ENCODE data around the gene FGF9. TPM values are rescaled to one million over a fixed set of nuclear protein-coding genes. Genes with fewer than 3 reads are reported as not detected.

The FGF9 gene
- total and polyA plus RNA-seq, 2 experiments from 2014 or later: 6.5 to 18.4 TPM

DNA sequence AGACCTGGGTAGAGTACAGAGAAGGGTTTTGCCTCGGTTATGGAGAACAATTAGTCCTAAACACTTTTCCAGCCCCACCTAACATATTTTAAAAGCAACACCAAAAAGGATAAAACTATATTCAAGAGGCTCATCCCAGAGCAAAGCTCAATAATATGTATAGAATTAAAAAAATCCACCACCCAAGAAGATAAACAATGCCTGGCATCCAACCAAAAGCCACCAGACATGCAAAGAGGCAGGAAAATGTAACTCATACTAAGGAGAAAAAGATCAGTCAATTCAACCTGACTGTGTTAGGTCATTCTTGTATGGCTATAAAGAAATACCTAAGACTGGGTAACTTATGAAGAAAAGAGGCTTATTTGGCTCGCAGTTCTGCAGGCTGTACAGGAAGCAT lies 39.3 kb downstream of the FGF9 start:
- no peaks in the 10 kb centered on the region for H3K27me3 ChIP-seq
- no peak overlapping the region for H3K27ac ChIP-seq
- H3K4me3 ChIP-seq: no peak overlapping the region
- H3K9me3 ChIP-seq (ENCODE audit: low read depth): no peaks in the 10 kb centered on the region
- H3K36me3 ChIP-seq: no peaks in the 10 kb centered on the region
- DNase-seq (ENCODE audit: low read depth in 1 of 2, low spot score in 1 of 2): no peak
- TF ChIP-seq, protein P1, sequence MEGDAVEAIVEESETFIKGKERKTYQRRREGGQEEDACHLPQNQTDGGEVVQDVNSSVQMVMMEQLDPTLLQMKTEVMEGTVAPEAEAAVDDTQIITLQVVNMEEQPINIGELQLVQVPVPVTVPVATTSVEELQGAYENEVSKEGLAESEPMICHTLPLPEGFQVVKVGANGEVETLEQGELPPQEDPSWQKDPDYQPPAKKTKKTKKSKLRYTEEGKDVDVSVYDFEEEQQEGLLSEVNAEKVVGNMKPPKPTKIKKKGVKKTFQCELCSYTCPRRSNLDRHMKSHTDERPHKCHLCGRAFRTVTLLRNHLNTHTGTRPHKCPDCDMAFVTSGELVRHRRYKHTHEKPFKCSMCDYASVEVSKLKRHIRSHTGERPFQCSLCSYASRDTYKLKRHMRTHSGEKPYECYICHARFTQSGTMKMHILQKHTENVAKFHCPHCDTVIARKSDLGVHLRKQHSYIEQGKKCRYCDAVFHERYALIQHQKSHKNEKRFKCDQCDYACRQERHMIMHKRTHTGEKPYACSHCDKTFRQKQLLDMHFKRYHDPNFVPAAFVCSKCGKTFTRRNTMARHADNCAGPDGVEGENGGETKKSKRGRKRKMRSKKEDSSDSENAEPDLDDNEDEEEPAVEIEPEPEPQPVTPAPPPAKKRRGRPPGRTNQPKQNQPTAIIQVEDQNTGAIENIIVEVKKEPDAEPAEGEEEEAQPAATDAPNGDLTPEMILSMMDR (IDR thresholded peaks at IDR 0.05; ENCODE audit: low read depth, low read length): no peak
- peaks cover 5% of the 10 kb centered on the region for H3K4me1 ChIP-seq (ENCODE audit: low read depth)

DNA sequence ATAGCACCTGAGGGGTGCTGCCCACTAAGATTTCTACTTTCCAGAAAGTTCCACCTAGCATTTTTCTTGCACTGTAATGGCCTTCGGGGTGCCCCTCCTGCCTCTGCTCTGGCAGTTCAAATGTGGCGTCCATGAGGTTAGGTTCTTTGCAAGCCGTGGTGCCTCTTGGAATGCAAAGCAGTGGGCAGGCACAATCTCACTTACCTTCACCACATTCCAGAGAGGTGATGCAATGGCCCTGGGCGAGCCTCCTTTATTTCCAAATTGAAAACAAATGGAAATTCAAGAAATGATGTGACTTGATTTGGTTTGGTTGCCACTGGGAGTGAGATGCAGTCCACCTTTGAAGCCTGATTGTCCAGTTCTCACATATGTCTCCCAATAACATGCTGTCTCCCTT lies 46.9 kb downstream of the FGF9 start:
- DNase-seq (ENCODE audit: low read depth in 1 of 2, low spot score in 1 of 2): no peak

DNA sequence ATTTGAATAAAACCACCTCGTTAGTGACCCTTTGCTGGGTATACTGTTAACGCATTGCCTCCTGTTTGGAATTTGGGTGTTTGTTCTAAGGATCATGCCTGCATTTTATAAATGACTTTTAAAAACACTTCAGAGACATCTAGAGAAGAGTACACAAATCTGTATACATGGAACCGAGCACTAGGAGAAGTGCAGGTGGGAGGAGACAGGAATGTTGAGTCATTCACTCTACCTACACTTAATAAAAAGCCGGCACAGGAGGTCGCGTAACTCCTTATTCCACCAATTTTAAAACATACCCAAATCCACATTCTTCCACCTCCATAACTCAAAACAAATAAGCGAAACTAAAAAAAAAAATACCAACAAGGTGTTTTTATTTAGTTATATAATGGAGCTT lies 48.6 kb downstream of the FGF9 start:
- Histone ChIP-seq H3K27me3 (peaks cover 2% of the 10 kb centered on the region), H3K9me3 (ENCODE audit: low read depth) (no peaks in the 10 kb centered on the region), H3K4me3 (no peak overlapping the region), H3K4me1 (ENCODE audit: low read depth) (no peaks in the 10 kb centered on the region), H3K27ac (no peak overlapping the region), H3K36me3 (no peaks in the 10 kb centered on the region)
- no peak for DNase-seq (ENCODE audit: low read depth in 1 of 2, low spot score in 1 of 2)
- TF ChIP-seq, protein P1 (IDR thresholded peaks at IDR 0.05; ENCODE audit: low read depth, low read length): no peak

More for the DNA sequence above, 46.9 kb downstream of the FGF9 start:
- no peaks in the 10 kb centered on the region for H3K4me1 ChIP-seq (ENCODE audit: low read depth)
- no peaks in the 10 kb centered on the region for H3K9me3 ChIP-seq (ENCODE audit: low read depth)
- H3K36me3 ChIP-seq: no peaks in the 10 kb centered on the region
- TF ChIP-seq, protein P1 (IDR thresholded peaks at IDR 0.05; ENCODE audit: low read depth, low read length): no peak
- peaks cover 2% of the 10 kb centered on the region for H3K27me3 ChIP-seq
- H3K4me3 ChIP-seq: no peak overlapping the region
- no peak overlapping the region for H3K27ac ChIP-seq

DNA sequence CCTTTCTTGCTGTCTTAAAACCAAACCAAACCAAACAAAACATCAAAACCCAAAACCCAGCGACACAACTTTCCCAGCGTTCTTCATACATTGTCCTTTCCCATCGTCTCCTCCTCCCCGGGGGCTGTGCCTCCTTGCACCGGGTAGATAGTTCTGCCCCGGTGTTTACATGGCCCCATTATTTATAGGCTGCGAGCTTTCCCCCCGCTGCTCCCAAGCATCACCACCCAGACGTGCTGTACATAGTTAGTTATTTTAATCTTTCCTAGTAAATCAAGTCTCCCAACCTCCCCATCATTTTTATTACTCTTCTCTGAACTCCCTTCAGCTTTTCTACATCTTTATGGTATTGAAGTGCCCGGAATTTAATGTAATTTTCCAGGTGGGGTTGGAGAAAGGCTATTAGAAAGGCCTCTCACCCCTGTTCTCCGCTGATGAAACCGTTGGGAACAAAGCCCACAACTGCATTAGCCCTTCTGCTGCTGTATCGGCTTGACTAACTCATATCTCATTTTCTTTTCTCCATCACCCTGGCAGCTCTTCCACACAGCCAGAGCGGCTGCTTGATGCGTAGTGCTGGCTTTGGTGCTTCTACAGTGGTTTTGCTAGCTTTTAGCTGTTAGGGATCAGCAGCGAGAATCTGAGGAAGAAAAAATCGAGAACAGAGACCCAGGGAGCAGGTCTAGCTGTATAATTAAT lies 53.1 kb downstream of the FGF9 start:
- no peak overlapping the region for H3K27ac ChIP-seq
- no peaks in the 10 kb centered on the region for H3K9me3 ChIP-seq (ENCODE audit: low read depth)
- H3K4me1 ChIP-seq (ENCODE audit: low read depth): no peaks in the 10 kb centered on the region
- TF ChIP-seq, protein P1 (IDR thresholded peaks at IDR 0.05; ENCODE audit: low read depth, low read length): no peak
- H3K27me3 ChIP-seq: peaks cover 2% of the 10 kb centered on the region
- no peaks in the 10 kb centered on the region for H3K36me3 ChIP-seq
- H3K4me3 ChIP-seq: no peak overlapping the region
- DNase-seq (ENCODE audit: low read depth in 1 of 2, low spot score in 1 of 2): no peak

DNA sequence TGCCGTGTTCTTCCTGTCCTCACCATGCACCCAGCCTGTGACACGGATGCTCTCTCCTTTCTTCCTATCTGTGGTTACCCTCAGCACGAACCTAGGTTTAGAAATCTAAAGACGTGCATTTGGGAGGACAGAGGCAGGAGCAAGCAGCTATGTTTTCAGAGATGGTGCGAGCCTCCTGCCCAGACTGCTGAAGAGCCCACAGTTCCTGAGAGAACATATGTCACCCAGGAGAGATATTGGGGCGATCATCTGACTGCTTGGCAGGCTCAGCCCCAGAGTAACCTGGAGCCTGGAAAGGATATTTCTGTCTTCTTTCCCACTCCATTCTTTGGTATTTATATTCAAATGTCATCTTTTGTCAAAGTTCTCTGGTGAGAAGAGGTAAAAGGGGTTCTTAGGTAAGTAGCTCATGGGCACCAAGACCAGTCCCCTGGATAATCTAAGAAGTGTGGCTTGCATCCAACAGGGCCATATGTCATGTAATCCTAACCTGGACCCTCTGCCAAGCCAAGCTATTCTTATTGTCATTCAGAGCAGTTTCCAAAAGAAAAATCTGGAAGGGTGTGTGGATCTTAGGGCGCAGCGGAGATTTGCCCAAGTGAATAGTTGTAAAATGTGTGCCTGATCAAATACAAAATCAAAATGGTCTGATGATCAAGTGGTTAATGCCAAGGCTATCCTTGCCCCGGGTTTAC lies 59.5 kb downstream of the FGF9 start:
- Histone ChIP-seq H3K27me3 (no peaks in the 10 kb centered on the region), H3K4me1 (ENCODE audit: low read depth) (no peaks in the 10 kb centered on the region), H3K36me3 (no peaks in the 10 kb centered on the region), H3K27ac (no peak overlapping the region), H3K9me3 (ENCODE audit: low read depth) (no peaks in the 10 kb centered on the region), H3K4me3 (no peak overlapping the region)
- TF ChIP-seq, protein P1 (IDR thresholded peaks at IDR 0.05; ENCODE audit: low read depth, low read length): no peak
- no peak for DNase-seq (ENCODE audit: low read depth in 1 of 2, low spot score in 1 of 2)

Data from cardiac muscle cell (in vitro differentiated cells and primary cell).